ENCODE measurements around the gene CAPN13.

- TF ChIP-seq PAX5 (IDR thresholded peaks at IDR 0.05; ENCODE audit: insufficient read depth, low read length, severe bottlenecking) (no peak), POLR2A (IDR thresholded peaks at IDR 0.05; ENCODE audit: low read depth, low read length) (no peak), SPI1 (IDR thresholded peaks at IDR 0.05; ENCODE audit: low read depth, low read length) (no peak), TAF1 (IDR thresholded peaks at IDR 0.05; ENCODE audit: low read depth, low read length) (no peak)
Measured at GRCh38 chr2:30781451-30781850, 25.8 kb downstream of the CAPN13 start.

Measured in GM12891 (cell line).